GM12872 (cell line): ENCODE measurements around the gene KAT6B.

Source experiments
- TF ChIP-seq, protein P1 (sequence below): IDR thresholded peaks from 3 replicates; pipeline ENCODE4 v1.5.1; 2011; ENCODE audit warnings: low read depth, mild to moderate bottlenecking, low read length, moderate library complexity; ENCODE audit not compliant: insufficient read depth

KAT6B gene

DNA sequence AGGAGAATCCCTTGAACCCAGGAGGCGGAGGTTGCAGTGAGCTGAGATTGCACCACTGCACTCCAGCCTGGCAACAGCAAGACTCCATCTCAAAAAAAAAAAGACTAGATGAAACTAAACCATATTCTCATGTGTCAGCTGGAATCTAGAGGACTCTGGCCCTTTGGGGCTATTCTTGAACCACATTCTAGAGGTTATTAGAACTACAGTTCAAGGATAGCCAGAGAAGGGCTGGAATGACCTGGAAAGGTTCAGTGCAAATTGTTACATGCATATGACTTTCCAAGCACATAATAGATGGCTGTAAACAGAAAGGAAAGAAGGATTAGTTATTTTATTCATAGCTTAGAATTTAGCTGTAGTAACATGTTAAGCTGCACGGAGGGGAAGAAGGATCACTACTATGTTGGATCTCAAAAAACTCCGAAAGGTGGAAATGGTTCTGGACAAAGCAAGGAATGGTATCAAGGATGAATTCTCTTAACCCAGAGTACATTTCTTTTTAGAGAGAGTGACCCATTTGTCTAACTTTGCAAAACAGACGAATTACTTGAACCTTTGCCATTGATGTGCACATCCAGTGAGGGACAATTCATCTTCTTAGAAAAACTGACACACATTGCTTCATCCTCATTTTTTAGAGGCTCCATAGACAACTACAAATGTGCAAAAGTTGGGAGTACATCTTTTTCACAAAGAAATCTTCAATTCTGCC is 161.1 kb downstream of the KAT6B start:
- TF ChIP-seq, protein P1, sequence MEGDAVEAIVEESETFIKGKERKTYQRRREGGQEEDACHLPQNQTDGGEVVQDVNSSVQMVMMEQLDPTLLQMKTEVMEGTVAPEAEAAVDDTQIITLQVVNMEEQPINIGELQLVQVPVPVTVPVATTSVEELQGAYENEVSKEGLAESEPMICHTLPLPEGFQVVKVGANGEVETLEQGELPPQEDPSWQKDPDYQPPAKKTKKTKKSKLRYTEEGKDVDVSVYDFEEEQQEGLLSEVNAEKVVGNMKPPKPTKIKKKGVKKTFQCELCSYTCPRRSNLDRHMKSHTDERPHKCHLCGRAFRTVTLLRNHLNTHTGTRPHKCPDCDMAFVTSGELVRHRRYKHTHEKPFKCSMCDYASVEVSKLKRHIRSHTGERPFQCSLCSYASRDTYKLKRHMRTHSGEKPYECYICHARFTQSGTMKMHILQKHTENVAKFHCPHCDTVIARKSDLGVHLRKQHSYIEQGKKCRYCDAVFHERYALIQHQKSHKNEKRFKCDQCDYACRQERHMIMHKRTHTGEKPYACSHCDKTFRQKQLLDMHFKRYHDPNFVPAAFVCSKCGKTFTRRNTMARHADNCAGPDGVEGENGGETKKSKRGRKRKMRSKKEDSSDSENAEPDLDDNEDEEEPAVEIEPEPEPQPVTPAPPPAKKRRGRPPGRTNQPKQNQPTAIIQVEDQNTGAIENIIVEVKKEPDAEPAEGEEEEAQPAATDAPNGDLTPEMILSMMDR = no peak

DNA sequence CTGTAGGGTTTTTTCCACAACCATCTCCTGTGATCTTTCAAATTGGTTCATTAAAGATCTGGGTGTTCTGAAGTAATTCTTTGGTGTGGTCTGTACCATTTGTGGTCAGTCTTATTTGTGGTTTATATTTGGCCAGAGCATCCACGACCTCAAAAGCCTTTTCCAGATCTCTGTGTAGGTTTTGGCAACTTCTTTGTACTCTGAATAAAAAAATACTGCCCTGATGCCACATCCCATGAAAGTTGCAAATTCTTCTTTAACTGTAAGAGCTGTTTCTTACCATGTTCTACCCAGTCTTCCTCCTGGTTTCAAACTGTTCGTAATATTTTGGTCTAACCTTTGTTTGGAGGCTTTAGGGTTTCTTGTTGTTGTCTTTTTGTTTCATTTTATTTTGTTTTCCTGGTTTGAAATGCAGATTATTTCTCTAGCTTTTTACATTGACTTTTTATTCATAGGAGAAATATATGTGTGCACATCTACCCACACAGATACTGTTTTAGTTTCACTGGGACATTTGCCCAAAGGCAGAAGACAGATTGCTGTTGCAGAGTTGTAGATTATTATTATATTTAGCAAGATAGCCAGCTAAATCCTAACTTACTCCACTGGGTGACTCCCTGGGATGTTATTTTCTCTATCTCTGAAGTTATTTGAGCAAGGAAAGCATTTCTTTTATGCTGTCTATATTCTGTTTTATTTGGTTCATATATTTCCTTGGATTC is 161.8 kb downstream of the KAT6B start:
- TF ChIP-seq, protein P1 = no peak

DNA sequence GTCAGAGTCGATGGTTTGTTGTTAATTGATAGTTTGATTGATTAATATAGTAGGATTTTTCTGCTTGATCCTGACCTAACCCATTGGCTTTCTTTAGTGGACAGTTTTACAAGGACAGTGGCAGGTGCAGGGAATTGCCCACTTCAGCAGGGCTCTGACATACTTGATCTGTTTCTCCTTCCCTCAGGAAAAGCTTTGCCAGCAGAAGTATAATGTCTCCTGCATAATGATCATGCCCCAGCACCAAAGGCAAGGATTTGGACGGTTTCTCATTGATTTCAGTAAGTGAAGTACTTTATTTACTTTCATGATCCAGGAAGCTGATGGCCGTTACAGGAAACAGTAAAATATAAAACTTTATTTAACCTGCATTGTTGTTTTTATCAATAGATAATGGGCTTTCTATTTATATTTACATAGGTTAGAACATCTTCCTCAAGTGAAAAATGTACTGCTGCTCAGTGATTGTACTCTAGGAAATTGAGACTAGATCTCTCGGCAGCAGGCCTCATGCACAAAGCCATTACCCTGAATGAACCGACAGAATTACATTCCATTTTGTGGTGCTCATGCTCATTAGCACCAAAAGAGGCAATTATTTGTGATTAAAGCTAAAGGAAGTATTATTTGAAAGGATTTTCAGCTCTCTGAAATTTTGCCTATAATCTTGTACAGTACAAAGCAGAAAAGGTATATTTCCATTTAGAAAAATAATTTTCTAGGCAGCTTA is 162.6 kb downstream of the KAT6B start:
- TF ChIP-seq, protein P1 = no peak

DNA sequence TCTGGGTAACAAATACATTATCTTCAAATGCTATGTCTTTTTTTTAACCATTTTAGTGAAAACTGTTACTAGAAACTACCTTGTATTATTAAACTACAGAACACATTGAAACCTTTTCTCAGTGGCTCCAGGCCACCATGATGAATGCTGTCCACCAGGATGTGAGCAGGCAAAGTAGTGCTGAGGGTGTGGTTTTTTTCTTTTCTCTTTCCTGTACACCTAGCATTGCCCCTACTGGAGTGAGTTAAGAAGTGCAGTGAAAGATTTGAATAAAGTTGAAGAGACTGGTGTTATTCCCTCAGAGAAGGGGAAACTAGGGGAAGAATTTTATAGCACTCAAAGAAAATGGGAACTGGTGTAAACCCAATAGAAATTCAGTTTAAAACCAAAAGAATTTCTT is 165.0 kb downstream of the KAT6B start:
- TF ChIP-seq, protein P1 = peak; percentile 57

DNA sequence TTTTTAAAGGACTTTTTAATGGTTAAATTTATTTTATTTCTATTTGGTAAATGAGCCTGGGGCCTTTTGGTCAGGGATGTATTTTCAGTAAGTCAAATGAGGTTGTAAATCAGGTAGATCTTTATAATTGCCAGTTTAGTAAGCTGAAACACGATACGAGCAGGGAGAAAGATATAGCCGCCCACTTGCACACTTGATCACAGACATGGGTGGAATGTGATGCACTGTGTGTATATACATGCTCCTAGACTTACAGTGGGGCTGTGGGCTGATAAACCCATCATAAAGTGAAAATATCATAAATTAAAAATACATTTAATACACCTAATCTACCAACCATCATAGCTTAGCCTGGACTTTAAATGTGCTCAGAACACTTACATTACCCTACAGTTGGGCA is 165.7 kb downstream of the KAT6B start:
- TF ChIP-seq, protein P1 = no peak

DNA sequence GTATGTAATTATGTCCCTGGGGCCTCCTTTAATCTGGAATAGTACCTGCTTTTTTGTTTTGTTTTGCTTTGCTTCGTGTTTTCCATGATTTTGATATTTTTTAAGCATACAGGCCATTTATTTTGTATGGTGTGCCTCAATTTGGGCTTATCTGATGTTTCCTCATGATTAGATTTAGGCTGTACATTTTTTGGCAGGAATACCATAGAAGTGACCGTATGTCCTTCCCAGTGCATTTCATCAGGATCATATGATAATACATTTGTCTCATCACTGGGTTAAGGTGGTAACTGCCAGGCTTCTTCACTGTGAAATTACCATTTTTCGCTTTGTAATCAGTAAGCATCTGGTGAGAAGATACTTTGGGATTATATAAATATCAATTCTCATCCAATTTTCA is 167.2 kb downstream of the KAT6B start:
- TF ChIP-seq, protein P1 = no peak

DNA sequence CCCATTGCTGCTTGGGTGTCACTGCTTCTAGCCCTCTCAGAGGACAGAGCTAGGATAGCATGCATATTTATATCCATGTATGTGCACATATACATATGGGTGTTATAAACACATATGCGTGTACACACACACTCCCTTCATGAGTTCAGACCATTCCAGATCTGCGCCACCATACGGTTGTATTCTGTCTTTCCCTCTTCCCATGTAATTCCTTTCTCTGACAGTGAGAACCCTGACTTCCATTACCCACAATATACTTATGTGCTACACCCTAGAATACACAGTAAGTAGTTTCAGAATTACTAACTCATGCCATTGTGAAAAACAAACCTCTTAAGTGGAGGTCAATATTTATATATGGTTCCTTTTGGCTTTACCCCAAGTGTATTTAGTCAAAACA is 168.5 kb downstream of the KAT6B start:
- TF ChIP-seq, protein P1 = no peak
